GM10266 (cell line): ENCODE measurements around the gene BLM.

ENCODE experiments used
- DNase-seq: peaks from one replicate; pipeline ENCODE4 v3.0.0; 2012; ENCODE audit errors: extremely low spot score
- CTCF ChIP-seq: IDR thresholded peaks from 2 replicates; pipeline ENCODE4 v1.5.1; 2012; ENCODE audit warnings: mild to moderate bottlenecking, low read depth; ENCODE audit not compliant: control insufficient read depth, insufficient read depth; ENCODE audit errors: missing control alignments

The BLM gene

GRCh38 chr15:90836296-90836871 lies 119.2 kb downstream of the BLM start:
- DNase-seq = no peak
- no peak for TF ChIP-seq CTCF

GRCh38 chr15:90837094-90837493 lies 119.9 kb downstream of the BLM start:
- no peak for DNase-seq
- TF ChIP-seq CTCF = no peak

GRCh38 chr15:90838139-90838538 lies 121.0 kb downstream of the BLM start:
- DNase-seq = no peak
- no peak for TF ChIP-seq CTCF

GRCh38 chr15:90838544-90838943 lies 121.4 kb downstream of the BLM start:
- no peak for TF ChIP-seq CTCF
- no peak for DNase-seq

GRCh38 chr15:90839187-90840071 lies 122.3 kb downstream of the BLM start:
- TF ChIP-seq CTCF = no peak
- DNase-seq = no peak

GRCh38 chr15:90840157-90840855 lies 123.2 kb downstream of the BLM start:
- no peak for DNase-seq
- TF ChIP-seq CTCF = no peak
